ENCODE measurements around the gene RGL1.
A peak's percentile ranks its signal among the peaks of the same experiment; 100 is the strongest.

The RGL1 gene

DNA sequence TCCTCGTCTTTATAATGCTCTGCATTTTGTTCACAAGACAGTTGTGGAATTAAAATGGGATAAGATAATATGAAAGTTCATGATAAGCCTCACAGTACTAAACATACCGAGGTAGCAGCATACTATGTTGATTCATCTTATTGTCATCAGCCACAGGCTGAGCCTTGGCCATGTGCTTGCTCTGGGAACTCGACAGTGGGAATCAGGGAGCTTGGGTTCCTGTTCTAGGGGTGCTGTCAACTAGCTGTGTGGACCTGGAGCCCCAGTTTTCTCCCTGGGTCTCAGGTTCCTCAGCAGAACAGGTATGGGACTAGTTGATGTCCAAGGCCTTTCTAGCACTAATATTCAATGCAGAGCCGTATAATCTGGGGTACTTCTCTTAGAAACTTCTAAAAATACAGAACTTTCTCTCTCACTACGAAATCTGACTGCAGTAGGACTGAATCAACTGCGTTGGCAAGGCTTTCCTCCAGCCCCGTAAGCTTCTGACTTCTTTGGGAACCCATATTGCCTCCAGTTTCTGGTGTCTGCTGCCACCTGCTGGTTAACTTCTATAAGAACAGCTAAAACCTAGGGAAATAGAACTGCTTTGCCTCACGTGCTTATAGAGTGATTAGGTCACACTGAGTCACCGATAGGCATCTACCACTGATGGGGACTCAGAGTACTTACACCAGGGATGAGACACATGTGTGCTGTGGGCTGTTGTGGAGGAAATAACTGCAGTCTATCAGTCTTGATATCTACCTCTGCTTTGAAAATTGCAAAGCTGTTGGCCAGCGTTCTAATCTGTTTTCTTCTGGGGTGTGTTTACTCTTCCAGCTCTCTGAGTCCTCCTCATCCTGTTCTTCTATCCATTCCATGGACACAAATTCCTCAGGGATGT, 110.9 kb downstream of the RGL1 start:
- peak; percentile 58 to 71 for DNase-seq (ENCODE audit: low read depth in 2 of 2)

DNA sequence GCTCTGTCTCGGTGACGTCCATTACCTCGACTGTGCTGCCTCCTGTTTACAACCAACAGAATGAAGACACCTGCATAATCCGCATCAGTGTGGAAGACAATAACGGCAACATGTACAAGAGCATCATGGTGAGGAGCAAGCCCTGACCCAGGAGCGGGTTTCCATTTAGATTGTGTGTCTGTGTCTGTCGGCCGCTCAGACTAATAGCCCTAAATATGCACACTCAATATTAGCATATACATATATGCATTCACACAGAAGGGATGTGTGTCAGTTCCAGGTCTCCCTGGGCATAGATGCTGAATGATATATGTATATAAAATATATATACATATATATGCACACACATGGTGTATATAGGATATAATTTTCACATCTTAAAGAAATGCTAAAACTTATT, 111.7 kb downstream of the RGL1 start:
- DNase-seq (ENCODE audit: low read depth in 2 of 2): no peak

DNA sequence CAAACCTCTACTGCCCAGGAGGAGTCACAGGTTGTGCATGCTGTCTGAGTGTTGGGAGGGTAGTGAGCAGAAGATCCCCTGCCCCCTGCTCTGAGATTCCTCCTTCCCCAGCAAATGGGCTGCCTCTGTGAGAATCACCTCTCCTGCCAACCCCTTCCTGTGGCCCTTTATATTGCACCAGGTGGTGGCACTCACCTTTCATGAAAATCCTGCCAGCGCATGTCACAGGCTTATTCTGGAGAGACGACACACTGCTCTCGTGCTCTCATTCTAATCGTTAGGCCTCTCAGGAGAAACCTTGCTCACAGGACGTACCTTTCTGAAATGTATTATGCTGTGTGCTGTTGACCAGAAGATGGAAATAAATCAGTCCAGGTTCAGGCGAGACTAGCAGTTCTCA, 113.7 kb downstream of the RGL1 start:
- no peak for DNase-seq (ENCODE audit: low read depth in 2 of 2)

DNA sequence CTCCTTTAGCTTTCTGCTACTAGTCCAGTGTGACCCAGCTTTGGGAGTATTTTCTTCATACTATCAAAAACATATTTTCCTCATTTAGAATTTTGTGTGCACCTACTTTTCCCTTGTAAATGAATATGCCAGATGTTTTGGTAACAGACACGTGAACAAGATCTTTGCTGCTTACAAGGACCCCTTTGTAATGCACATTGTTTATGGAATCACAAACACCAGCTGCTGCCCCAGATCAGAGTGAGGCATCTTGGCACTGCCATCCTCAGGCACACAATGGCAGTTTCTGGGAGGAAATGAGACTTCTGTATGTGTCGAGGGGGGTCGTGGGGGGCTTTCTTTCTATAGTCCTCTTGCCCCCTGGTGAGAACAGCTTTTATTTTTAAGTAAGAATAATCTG, 115.7 kb downstream of the RGL1 start:
- no peak for DNase-seq (ENCODE audit: low read depth in 2 of 2)

DNA sequence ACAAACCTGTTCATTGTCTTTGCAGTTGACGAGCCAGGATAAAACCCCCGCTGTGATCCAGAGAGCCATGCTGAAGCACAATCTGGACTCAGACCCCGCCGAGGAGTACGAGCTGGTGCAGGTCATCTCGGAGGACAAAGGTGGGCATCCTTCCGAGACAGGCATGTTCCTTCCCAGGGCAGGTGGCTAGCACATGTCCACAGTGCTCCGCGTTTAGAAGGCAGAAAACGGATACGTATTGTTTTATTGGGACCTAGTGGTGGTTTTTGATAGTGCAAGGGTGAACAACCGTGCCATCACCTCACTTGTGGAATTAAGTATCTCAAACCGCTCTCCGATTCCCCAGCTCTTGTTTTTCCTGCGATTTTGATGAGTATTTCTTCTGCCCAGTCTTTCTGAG, 117.3 kb downstream of the RGL1 start:
- DNase-seq (ENCODE audit: low read depth in 2 of 2): no peak

GRCh38 chr1:183925947-183926346, 121.0 kb downstream of the RGL1 start:
- DNase-seq (ENCODE audit: low read depth in 2 of 2): no peak

- no peak for DNase-seq (ENCODE audit: low read depth in 2 of 2)
Observed at GRCh38 chr1:183926983-183927382, 122.1 kb downstream of the RGL1 start.

DNA sequence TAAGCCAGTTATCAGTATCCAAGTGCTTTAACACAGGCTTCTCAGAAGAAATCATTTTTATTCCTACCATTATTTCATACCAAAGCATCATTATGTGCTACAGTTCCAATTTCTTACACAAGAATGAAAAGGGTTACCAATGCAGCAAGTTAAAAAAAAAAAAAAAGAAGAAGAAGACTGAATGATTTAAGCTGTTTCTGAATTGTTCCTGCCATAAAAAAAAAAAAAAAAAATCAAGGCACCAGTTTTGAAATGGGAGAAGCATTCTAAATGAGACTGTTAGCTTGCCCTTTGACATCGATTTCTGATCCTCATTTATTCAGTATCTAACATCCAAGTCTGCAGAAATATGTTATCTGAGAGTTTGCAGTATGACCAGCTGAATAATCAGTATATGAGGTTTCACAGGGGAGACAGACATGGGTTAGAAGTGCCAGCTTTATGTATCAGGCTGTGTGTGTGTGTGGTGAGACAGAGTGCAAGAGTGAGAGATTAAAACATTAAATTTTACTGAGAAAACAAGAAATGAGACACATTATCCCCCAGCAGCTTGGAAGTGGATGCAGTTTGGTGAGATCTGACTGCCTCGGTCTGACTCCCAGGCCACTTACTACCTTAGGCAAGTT, 126.8 kb downstream of the RGL1 start:
- no peak for DNase-seq (ENCODE audit: low read depth in 2 of 2)

DNA sequence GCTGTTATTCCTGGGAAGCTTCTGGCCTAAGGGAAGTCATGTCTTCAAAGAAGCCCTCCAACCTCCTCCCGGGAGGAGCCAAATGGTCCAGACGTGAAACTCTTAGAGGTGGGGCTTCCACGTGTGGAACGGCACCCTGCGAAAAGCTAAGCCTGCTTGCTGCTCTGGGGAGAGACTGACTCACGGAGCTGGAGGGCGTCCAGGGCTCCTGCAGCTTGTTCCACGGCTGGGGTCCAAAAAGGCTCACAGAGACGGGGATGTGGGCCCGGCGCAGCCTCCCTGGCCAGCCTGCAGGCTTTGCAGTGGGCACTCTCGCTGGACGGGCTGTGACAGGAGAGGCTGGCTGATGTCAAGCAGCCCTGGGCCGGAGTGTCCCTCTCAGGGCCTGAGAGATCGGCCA, 127.5 kb downstream of the RGL1 start:
- no peak for DNase-seq (ENCODE audit: low read depth in 2 of 2)

GRCh38 chr1:183933528-183934179, 128.7 kb downstream of the RGL1 start:
- no peak for DNase-seq (ENCODE audit: low read depth in 2 of 2)

DNA sequence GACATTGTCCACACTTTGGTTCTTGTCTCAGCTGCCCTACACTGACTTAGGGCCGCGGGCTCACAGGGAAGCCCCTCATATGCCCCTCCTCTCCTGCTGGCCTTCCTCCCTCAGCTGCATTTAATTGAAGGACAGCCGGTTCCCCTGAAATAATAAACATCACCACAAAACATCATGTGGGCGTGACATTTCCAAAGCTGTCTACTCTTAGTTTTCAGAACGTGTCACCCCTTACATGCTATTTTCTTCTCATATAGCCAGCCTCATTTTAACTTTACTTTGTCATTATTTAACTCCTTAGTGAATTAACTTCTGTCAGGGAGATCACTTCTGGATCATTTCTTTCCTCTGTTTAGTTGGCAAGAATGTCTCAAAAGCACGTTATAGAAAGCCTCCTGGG, 129.4 kb downstream of the RGL1 start:
- no peak for DNase-seq (ENCODE audit: low read depth in 2 of 2)

- no peak for DNase-seq (ENCODE audit: low read depth in 2 of 2)
Observed at GRCh38 chr1:183936009-183936408, 131.1 kb downstream of the RGL1 start.

- no peak for DNase-seq (ENCODE audit: low read depth in 2 of 2)
Observed at GRCh38 chr1:183936791-183937190, 131.9 kb downstream of the RGL1 start.

- DNase-seq (ENCODE audit: low read depth in 2 of 2): no peak
Observed at GRCh38 chr1:183937611-183938010, 132.7 kb downstream of the RGL1 start.

DNA sequence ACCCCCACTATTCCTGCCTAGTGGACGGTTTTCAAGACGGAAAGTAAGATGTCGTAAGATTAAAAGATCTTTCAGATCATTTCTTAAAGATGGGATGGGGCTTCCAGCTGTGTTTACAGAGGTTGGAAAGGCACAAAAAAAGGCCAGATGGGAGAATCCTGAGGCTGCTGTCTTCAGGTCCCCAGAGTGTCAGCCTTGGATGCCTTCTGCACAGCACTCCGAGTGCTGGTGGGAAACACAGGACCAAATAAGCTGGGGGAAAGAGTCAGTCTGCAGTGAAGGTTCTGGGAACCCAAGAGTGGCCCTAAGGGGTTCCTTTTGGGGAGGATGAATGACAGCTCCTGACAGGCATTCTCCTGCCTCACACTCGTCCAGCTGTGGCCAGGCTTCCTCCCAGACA, 136.1 kb downstream of the RGL1 start:
- DNase-seq (ENCODE audit: low read depth in 2 of 2): no peak

DNA sequence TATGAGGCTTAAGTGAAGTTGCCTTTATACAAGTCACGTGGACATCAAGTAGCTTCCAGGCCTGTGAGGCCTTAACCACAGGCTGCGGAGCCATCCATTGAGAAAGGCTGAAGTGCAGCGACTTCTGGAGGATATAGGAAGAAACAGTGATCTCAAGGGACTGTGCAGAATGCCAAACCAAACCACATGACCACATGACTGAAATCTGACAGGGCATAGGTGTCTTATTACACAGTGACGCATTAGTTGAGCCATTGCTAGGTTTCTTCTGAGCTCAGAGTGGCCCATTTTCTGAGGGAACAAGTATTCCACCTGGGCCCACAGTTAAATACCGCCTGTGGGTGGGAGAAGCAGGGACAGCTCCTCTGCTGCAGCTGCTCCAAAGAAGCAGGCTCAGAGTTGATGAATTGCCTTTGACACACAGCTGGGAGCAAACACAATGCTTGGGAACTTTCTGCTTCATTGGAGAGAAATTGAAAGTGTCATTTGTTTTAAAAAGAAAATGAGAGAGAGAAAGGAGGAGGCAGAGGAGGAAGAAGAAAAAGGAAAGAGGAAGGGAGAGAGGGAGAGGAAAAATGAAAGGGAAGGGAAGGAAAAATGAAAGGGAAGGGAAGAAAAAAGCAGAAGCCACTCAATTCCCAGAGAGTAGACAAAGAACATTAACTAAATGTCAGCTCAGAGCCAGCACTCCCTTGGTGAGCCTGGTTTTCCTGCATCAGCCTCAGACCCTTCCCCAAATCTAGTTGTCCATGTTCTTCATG, 138.2 kb downstream of the RGL1 start:
- DNase-seq (ENCODE audit: low read depth in 2 of 2): no peak

DNA sequence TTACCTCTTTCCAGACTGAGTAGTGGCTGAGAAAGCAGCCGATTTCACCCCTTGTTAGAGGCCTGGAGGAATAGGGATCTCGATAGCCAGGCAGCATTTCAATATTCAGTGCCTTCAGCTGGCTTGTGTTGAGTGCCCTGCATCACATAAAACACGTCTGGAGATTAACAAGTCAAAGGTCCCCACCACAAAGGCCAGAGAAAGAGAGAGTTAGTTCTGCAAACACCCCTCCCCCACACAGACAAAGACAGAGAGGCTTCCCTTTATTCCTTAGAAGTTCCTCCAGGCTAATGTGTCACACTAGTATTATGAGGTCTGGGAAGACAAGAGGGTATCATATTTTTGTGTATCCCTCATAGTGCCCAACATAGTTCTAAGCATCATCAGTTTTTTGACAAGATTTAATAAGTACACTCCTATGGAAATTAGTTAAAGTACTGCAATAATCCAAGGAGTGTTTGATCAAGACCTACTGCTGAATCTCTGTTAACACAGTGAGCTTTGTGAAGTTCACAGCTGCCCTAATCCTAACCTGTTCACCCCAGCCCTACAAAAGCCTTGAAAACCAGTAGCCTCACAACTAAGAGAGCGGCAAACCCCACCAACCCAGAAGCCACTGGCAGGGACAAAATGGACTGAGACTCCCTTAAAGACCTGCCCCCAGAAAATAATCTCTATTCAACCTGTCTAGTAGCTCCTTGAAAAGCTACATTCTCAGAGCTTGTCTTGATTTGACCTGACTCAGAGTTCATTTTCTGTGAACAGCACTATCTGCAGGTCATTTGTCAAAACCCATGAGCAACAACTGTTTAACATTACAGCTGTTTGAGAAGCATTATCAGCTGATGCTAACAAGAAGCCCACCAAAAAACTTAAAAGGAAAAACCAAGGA, 140.8 kb downstream of the RGL1 start:
- no peak for DNase-seq (ENCODE audit: low read depth in 2 of 2)

- DNase-seq (ENCODE audit: low read depth in 2 of 2): no peak
Observed at GRCh38 chr1:183946320-183946613, 141.3 kb downstream of the RGL1 start.

GRCh38 chr1:183947988-183948387, 143.1 kb downstream of the RGL1 start:
- no peak for DNase-seq (ENCODE audit: low read depth in 2 of 2)

GRCh38 chr1:183952101-183952500, 147.2 kb downstream of the RGL1 start:
- DNase-seq (ENCODE audit: low read depth in 2 of 2): no peak

GRCh38 chr1:183953031-183953430, 148.1 kb downstream of the RGL1 start:
- no peak for DNase-seq (ENCODE audit: low read depth in 2 of 2)

Measured in stimulated activated CD4-positive, alpha-beta T cell treated with anti-CD3 and anti-CD28 coated beads, Interleukin-15, amount 100 ng/mL, for 48 hours (primary cell).